HEK293T (cell line): Measurements from ENCODE around the gene TRIP13.

Experiments
- ARNT ChIP-seq: fragments of 450-650 bp; IDR thresholded peaks from 2 replicates; pipeline ENCODE4 v1.6.1; 2017; ENCODE audit warnings: mild to moderate bottlenecking
- ELF4 ChIP-seq: fragments of 450-650 bp; IDR thresholded peaks from 2 replicates; pipeline ENCODE4 v1.6.1; 2017; ENCODE audit warnings: antibody characterized with exemption
- FOXK2 ChIP-seq: fragments of 450-650 bp; IDR thresholded peaks from 2 replicates; pipeline ENCODE4 v1.6.1; 2016; ENCODE audit warnings: mild to moderate bottlenecking
- FOXM1 ChIP-seq: fragments of 450-650 bp; IDR thresholded peaks from 2 replicates; pipeline ENCODE4 v1.6.1; 2017; ENCODE audit warnings: mild to moderate bottlenecking, borderline replicate concordance
- NFRKB ChIP-seq: fragments of 450-650 bp; IDR thresholded peaks from 2 replicates; pipeline ENCODE4 v1.6.1; 2016; ENCODE audit warnings: mild to moderate bottlenecking, moderate library complexity
- SP1 ChIP-seq: fragments of 450-650 bp; IDR thresholded peaks from 2 replicates; pipeline ENCODE4 v1.6.1; 2017
- SUZ12 ChIP-seq: fragments of 450-650 bp; IDR thresholded peaks from 2 replicates; pipeline ENCODE4 v1.6.1; 2016; ENCODE audit warnings: mild to moderate bottlenecking
- ZNF384 ChIP-seq: fragments of 450-650 bp; IDR thresholded peaks from 2 replicates; pipeline ENCODE4 v1.6.1; 2016

GRCh38 chr5:850511-851006 is 42.1 kb upstream of the TRIP13 start, which contains the start of gene ZDHHC11:
- no peak for TF ChIP-seq SUZ12
- no peak for TF ChIP-seq SP1
- no peak for TF ChIP-seq ELF4
- TF ChIP-seq FOXM1, result no peak
- TF ChIP-seq FOXK2, result no peak
- no peak for TF ChIP-seq NFRKB
- no peak for TF ChIP-seq ZNF384
- no peak for TF ChIP-seq ARNT
